HepG2 (cell line): ENCODE data around the gene LMX1B. TPM values are rescaled to one million over a fixed set of nuclear protein-coding genes. Genes with fewer than 3 reads are reported as not detected.

Source experiments
- CBX2 ChIP-seq, 2 experiments: fragments of 200-600 bp in 1 of 2; sonication (generic); formaldehyde crosslinking in 1 of 2; IDR thresholded peaks; 2 replicates each; pipeline versions ENCODE4 v1.7.0 to v1.8.1; 2018 to 2022; ENCODE audit warnings: low read depth in 2 of 2, low read length in 1 of 2, mild to moderate bottlenecking in 1 of 2, missing genetic modification reagents in 1 of 2
- DNMT3B ChIP-seq: conservative IDR thresholded peaks from 2 replicates; pipeline ENCODE4 v1.6.1; 2016; ENCODE audit warnings: missing biosample characterization, control low read depth
- GTF3A ChIP-seq: sonication (generic); formaldehyde crosslinking; conservative IDR thresholded peaks from 2 replicates; pipeline ENCODE4 v1.4.0; 2020; ENCODE audit warnings: mild to moderate bottlenecking, missing genetic modification reagents
- HHEX ChIP-seq: IDR thresholded peaks from 2 replicates; pipeline ENCODE4 v1.6.1; 2016; ENCODE audit warnings: control low read depth
- HOXA5 ChIP-seq: sonication (generic); formaldehyde crosslinking; IDR thresholded peaks from 2 replicates; pipeline ENCODE4 v1.4.0; 2020; ENCODE audit warnings: missing genetic modification reagents
- KDM2A ChIP-seq: sonication (generic); formaldehyde crosslinking; IDR thresholded peaks from 2 replicates; pipeline ENCODE4 v1.4.0; 2020; ENCODE audit warnings: low read depth, missing genetic modification reagents, borderline replicate concordance
- MAFF ChIP-seq: IDR thresholded peaks from 2 replicates; pipeline ENCODE4 v1.6.1; 2011; ENCODE audit warnings: low read depth, low read length, improper control_type of control experiment
- POGZ ChIP-seq: sonication (generic); formaldehyde crosslinking; IDR thresholded peaks from 2 replicates; pipeline ENCODE4 v1.4.0; 2020; ENCODE audit warnings: mild to moderate bottlenecking, missing genetic modification reagents
- RAD51 ChIP-seq: fragments of 450-650 bp; IDR thresholded peaks from 2 replicates; pipeline ENCODE4 v1.6.1; 2016; ENCODE audit warnings: borderline replicate concordance
- SALL2 ChIP-seq: sonication (generic); formaldehyde crosslinking; IDR thresholded peaks from 2 replicates; pipeline ENCODE4 v1.8.1; 2023; ENCODE audit warnings: mild to moderate bottlenecking, missing genetic modification reagents, inconsistent platforms
- SP2 ChIP-seq: sonication (generic); formaldehyde crosslinking; IDR thresholded peaks from 2 replicates; pipeline ENCODE4 v1.5.1; 2020; ENCODE audit warnings: mild to moderate bottlenecking, missing genetic modification reagents
- ZBTB1 ChIP-seq: sonication (generic); formaldehyde crosslinking; IDR thresholded peaks from 2 replicates; pipeline ENCODE4 v1.4.0; 2020; ENCODE audit warnings: missing genetic modification reagents, borderline replicate concordance
- ZNF350 ChIP-seq: sonication (generic); formaldehyde crosslinking; IDR thresholded peaks from 2 replicates; pipeline ENCODE4 v1.4.0; 2020; ENCODE audit warnings: mild to moderate bottlenecking, low read depth, missing genetic modification reagents, borderline replicate concordance
- ZNF501 ChIP-seq: sonication (generic); formaldehyde crosslinking; IDR thresholded peaks from 2 replicates; pipeline ENCODE4 v1.5.1; 2020; ENCODE audit warnings: mild to moderate bottlenecking, moderate library complexity, missing genetic modification reagents
- ZNF747 ChIP-seq: sonication (generic); formaldehyde crosslinking; IDR thresholded peaks from 2 replicates; pipeline ENCODE4 v1.8.1; 2023; ENCODE audit warnings: missing genetic modification reagents, mild to moderate bottlenecking, borderline replicate concordance
- ZNF773 ChIP-seq: sonication (generic); formaldehyde crosslinking; IDR thresholded peaks from 2 replicates; pipeline ENCODE4 v1.4.0; 2020; ENCODE audit warnings: missing genetic modification reagents, borderline replicate concordance
- polyA plus RNA-seq, 8 experiments: library from polyadenylated mRNA; depleted of rRNA in 3 of 8; stranded (reverse) in 7 of 8; unstranded in 1 of 8; fragments of >200 nt; fragmentation: Illumina TruSeq in 4 of 8; extraction: Trizol in 4 of 8; gene quantifications; 2 replicates each; pipeline versions ENCODE4 v1.2.1 to v1.2.3, GENCODE V29; 2011 to 2016; ENCODE audit warnings: low read depth in 4 of 8, missing spikeins in 1 of 8, mixed read lengths in 1 of 8; ENCODE audit not compliant: insufficient read depth in 1 of 8
- total RNA-seq, 5 experiments: library from RNA; depleted of rRNA; stranded (reverse); fragments of >200 nt; fragmentation: Illumina TruSeq; extraction: Trizol; gene quantifications; 2 replicates each; pipeline ENCODE4 v1.2.3, GENCODE V29; 2016; ENCODE audit warnings: low read depth in 1 of 5
- TF ChIP-seq, protein P1 (sequence below): sonication (generic); formaldehyde crosslinking; IDR thresholded peaks from 2 replicates; pipeline ENCODE4 v1.5.0; 2020; ENCODE audit warnings: mild to moderate bottlenecking, missing genetic modification reagents
- TF ChIP-seq, protein P2 (sequence below): sonication (generic); formaldehyde crosslinking; IDR thresholded peaks from 2 replicates; pipeline ENCODE4 v1.8.1; 2023; ENCODE audit warnings: missing genetic modification reagents, inconsistent platforms, borderline replicate concordance
- TF ChIP-seq, protein P3 (sequence below): sonication (generic); formaldehyde crosslinking; IDR thresholded peaks from 2 replicates; pipeline ENCODE4 v1.4.0; 2020; ENCODE audit warnings: missing genetic modification reagents
- TF ChIP-seq, protein P4 (sequence below): IDR thresholded peaks from 2 replicates; pipeline ENCODE4 v1.6.1; 2016
- TF ChIP-seq, protein P5 (sequence below): sonication (generic); formaldehyde crosslinking; IDR thresholded peaks from 2 replicates; pipeline ENCODE4 v1.5.0; 2020; ENCODE audit warnings: missing genetic modification reagents

The LMX1B gene
- total and polyA plus RNA-seq, 2 of the 13 experiments (the other 11 are each of a cell fraction or from before 2014, with no cell fraction given) = not detected

DNA sequence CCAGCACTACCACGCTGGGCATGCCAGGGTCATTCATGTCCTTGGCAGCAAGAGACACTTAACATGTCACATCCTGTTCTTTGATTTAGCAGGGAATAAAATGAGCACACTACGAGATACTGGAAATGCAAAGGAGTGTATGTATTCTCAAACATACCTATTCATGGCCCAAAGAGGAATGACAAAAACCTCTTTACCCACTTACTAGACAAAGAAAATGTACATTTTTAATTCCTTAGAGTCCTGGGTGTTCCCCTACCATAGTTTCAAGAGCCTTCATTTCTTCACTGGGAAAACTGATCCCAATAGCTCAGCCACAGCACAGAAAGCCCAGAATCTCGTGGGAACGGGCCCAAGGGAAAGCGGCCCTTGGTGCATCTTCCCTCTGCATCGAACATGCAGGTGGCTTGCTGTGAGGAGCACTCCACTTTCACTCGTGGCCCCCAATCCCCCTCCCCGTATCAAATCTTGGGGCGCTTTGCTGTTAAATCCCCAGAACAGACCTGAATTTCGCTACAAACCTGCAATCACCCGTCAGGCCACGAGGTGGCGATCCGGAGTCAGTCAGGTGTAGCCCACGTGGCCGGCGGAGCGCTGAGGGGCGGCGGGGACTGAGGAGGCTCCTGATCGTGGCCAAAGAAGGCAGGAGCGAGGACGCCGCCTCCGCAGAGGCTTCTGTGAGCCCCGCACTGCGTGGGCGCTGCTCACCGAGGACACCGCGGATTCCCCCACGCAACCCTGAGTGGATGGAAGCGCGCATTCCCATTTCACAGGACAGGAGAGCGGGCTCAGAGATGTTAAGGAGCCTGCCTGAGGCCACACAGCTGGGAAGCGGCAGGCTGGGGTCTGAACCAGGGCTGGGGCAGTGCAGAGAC is 91.4 kb downstream of the LMX1B start (continued):
- TF ChIP-seq HOXA5 (CRISPR knock-in tag) = no peak
- no peak for TF ChIP-seq HHEX
- TF ChIP-seq, protein P1, sequence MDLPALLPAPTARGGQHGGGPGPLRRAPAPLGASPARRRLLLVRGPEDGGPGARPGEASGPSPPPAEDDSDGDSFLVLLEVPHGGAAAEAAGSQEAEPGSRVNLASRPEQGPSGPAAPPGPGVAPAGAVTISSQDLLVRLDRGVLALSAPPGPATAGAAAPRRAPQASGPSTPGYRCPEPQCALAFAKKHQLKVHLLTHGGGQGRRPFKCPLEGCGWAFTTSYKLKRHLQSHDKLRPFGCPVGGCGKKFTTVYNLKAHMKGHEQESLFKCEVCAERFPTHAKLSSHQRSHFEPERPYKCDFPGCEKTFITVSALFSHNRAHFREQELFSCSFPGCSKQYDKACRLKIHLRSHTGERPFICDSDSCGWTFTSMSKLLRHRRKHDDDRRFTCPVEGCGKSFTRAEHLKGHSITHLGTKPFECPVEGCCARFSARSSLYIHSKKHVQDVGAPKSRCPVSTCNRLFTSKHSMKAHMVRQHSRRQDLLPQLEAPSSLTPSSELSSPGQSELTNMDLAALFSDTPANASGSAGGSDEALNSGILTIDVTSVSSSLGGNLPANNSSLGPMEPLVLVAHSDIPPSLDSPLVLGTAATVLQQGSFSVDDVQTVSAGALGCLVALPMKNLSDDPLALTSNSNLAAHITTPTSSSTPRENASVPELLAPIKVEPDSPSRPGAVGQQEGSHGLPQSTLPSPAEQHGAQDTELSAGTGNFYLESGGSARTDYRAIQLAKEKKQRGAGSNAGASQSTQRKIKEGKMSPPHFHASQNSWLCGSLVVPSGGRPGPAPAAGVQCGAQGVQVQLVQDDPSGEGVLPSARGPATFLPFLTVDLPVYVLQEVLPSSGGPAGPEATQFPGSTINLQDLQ (CRISPR knock-in tag) = no peak
- TF ChIP-seq GTF3A (CRISPR knock-in tag) = no peak
- TF ChIP-seq, protein P2, sequence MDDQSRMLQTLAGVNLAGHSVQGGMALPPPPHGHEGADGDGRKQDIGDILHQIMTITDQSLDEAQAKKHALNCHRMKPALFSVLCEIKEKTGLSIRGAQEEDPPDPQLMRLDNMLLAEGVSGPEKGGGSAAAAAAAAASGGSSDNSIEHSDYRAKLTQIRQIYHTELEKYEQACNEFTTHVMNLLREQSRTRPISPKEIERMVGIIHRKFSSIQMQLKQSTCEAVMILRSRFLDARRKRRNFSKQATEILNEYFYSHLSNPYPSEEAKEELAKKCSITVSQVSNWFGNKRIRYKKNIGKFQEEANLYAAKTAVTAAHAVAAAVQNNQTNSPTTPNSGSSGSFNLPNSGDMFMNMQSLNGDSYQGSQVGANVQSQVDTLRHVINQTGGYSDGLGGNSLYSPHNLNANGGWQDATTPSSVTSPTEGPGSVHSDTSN (CRISPR knock-in tag) = no peak
- TF ChIP-seq, protein P3, sequence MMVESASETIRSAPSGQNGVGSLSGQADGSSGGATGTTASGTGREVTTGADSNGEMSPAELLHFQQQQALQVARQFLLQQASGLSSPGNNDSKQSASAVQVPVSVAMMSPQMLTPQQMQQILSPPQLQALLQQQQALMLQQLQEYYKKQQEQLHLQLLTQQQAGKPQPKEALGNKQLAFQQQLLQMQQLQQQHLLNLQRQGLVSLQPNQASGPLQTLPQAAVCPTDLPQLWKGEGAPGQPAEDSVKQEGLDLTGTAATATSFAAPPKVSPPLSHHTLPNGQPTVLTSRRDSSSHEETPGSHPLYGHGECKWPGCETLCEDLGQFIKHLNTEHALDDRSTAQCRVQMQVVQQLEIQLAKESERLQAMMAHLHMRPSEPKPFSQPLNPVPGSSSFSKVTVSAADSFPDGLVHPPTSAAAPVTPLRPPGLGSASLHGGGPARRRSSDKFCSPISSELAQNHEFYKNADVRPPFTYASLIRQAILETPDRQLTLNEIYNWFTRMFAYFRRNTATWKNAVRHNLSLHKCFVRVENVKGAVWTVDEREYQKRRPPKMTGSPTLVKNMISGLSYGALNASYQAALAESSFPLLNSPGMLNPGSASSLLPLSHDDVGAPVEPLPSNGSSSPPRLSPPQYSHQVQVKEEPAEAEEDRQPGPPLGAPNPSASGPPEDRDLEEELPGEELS (CRISPR knock-in tag) = no peak
- TF ChIP-seq, protein P4, sequence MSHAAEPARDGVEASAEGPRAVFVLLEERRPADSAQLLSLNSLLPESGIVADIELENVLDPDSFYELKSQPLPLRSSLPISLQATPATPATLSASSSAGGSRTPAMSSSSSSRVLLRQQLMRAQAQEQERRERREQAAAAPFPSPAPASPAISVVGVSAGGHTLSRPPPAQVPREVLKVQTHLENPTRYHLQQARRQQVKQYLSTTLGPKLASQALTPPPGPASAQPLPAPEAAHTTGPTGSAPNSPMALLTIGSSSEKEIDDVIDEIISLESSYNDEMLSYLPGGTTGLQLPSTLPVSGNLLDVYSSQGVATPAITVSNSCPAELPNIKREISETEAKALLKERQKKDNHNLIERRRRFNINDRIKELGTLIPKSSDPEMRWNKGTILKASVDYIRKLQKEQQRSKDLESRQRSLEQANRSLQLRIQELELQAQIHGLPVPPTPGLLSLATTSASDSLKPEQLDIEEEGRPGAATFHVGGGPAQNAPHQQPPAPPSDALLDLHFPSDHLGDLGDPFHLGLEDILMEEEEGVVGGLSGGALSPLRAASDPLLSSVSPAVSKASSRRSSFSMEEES (CRISPR knock-in tag) = peak; percentile 90
- no peak for TF ChIP-seq SALL2
- TF ChIP-seq ZNF501 (CRISPR knock-in tag) = 0 out of 2 replicates have a peak, but pooled peaks have one; percentile 20
- TF ChIP-seq MAFF = no peak
- no peak for TF ChIP-seq ZNF747 (CRISPR knock-in tag)
- no peak for TF ChIP-seq ZNF773 (CRISPR knock-in tag)
- peak; percentile 81 for TF ChIP-seq KDM2A (CRISPR knock-in tag)
- TF ChIP-seq CBX2 (IDR thresholded peaks at IDR 0.05; ENCODE audit: low read depth, low read length) = no peak
- TF ChIP-seq CBX2 (CRISPR knock-in tag; IDR thresholded peaks at IDR 0.05; ENCODE audit: low read depth) = no peak
- TF ChIP-seq ZBTB1 (CRISPR knock-in tag) = no peak
- TF ChIP-seq, protein P5, sequence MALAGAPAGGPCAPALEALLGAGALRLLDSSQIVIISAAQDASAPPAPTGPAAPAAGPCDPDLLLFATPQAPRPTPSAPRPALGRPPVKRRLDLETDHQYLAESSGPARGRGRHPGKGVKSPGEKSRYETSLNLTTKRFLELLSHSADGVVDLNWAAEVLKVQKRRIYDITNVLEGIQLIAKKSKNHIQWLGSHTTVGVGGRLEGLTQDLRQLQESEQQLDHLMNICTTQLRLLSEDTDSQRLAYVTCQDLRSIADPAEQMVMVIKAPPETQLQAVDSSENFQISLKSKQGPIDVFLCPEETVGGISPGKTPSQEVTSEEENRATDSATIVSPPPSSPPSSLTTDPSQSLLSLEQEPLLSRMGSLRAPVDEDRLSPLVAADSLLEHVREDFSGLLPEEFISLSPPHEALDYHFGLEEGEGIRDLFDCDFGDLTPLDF (CRISPR knock-in tag) = no peak
- 0 out of 2 replicates have a peak, but pooled peaks have one; percentile 27 for TF ChIP-seq ZNF350 (CRISPR knock-in tag)
- no peak for TF ChIP-seq SP2 (CRISPR knock-in tag)
- no peak for TF ChIP-seq POGZ
- no peak for TF ChIP-seq DNMT3B
- TF ChIP-seq RAD51 = peak; percentile 32; the same call in 1 of the 2 replicates
